Measurements from ENCODE around the gene TMC3.

GRCh38 chr15:81398456-81398855 lies 24.4 kb upstream of the TMC3 start:
- no peak for TF ChIP-seq POLR2A (IDR thresholded peaks at IDR 0.05)
- TF ChIP-seq, protein P1, sequence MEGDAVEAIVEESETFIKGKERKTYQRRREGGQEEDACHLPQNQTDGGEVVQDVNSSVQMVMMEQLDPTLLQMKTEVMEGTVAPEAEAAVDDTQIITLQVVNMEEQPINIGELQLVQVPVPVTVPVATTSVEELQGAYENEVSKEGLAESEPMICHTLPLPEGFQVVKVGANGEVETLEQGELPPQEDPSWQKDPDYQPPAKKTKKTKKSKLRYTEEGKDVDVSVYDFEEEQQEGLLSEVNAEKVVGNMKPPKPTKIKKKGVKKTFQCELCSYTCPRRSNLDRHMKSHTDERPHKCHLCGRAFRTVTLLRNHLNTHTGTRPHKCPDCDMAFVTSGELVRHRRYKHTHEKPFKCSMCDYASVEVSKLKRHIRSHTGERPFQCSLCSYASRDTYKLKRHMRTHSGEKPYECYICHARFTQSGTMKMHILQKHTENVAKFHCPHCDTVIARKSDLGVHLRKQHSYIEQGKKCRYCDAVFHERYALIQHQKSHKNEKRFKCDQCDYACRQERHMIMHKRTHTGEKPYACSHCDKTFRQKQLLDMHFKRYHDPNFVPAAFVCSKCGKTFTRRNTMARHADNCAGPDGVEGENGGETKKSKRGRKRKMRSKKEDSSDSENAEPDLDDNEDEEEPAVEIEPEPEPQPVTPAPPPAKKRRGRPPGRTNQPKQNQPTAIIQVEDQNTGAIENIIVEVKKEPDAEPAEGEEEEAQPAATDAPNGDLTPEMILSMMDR (IDR thresholded peaks at IDR 0.05): no peak
